GM21526 (cell line): ENCODE data around the gene CYP2C9.
"Not testable (repeated sequence)": the region's sequence is repeated elsewhere in the genome, so short reads cannot be mapped to it uniquely, and the experiment has no call there.

Experiments
- ATAC-seq: cut with Tn5 transposase; IDR thresholded peaks from one replicate; pipeline ENCODE4 v1.9.1; 2021; ENCODE audit warnings: moderate library complexity; ENCODE audit not compliant: unreplicated experiment, low FRiP score

Gene CYP2C9

DNA sequence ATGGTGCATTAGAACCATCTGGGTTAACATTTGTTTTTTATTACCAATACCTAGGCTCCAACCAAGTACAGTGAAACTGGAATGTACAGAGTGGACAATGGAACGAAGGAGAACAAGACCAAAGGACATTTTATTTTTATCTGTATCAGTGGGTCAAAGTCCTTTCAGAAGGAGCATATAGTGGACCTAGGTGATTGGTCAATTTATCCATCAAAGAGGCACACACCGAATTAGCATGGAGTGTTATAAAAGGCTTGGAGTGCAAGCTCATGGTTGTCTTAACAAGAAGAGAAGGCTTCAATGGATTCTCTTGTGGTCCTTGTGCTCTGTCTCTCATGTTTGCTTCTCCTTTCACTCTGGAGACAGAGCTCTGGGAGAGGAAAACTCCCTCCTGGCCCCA is at the start of gene CYP2C9:
Gene CYP2C9, plus strand, starts transcription at position 276 of the 400 bp plus-strand sequence. Its CDS starts 25 bp downstream, at position 301.
- no peak for ATAC-seq

GRCh38 chr10:94889123-94889522 is 49.3 kb upstream of the CYP2C9 start:
- no peak for ATAC-seq

GRCh38 chr10:94890264-94891022 is 48.0 kb upstream of the CYP2C9 start:
- no peak for ATAC-seq

GRCh38 chr10:94898414-94898813 is 40.0 kb upstream of the CYP2C9 start:
- ATAC-seq = not testable (repeated sequence)

DNA sequence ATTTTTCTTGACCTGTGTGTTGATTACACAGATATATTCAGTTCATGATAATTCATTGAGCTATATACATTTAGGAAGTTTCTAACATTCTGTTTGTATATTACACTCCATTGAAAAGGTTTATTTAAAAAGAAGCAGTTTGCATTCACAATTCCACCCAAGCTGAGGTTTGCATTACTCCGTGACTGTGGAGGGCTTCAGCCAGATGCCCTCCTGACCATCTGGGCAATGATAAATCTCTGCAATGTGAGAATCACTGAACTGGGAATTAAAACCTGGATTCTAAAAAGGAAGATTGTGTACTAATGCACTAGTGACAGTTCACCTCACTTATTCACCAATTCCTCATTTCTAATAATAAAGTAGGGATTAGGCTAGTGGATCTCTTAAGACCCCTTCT is 36.4 kb upstream of the CYP2C9 start:
- no peak for ATAC-seq

GRCh38 chr10:94902570-94902969 is 35.9 kb upstream of the CYP2C9 start:
- no peak for ATAC-seq

DNA sequence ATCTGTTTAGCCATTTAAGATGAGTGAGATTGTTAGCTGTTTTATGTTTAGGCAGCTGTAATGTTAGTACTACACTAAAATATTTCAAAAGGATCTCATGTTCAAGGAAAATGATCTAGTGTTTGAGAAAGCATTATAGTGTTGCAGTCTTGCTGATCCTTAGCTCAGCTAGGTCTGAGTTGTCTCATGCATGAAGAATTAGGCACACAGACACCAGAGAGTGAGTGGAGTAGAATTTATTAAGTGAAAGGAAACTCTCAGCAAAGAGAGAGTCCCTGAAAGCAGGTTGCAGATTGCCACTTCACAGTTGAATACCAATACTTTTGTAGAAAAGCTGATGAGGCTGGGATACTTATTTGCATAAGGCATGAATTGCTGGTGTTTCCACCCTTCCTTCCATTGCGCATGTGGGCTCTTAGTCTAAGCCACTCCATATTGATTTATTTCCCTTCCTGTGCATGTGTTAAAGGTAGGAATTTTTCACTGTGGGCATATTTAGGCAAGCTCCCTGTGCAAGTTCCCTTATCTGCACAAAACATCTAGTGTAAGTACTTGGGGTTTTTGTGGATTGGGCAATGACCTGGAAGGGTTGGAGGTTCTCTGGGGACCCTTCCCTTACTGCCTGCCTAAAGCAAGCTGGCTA is 33.8 kb upstream of the CYP2C9 start:
- ATAC-seq = not testable (repeated sequence)

GRCh38 chr10:94916423-94916822 is 22.0 kb upstream of the CYP2C9 start:
- ATAC-seq = no peak

GRCh38 chr10:94936721-94937120 is 1.7 kb upstream of the CYP2C9 start:
- no peak for ATAC-seq

- ATAC-seq = not testable (repeated sequence)
Observed at GRCh38 chr10:94943432-94944103, 5.1 kb downstream of the CYP2C9 start.

DNA sequence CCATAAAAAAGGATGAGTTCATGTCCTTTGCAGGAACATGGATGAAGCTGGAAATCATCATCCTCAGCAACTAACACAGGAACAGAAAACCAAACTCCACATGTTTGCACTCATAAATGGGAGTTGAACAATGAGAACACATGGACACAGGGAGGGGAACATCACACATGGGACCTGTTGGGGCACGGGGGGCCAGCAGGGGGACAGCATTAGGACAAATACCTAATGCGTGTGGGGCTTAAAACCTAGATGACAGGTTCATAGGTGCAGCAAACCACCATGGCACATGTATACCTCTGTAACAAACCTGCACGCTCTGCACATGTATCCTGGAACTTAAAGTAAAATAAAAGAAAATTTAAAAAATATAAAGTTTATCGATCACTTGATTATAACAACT is 7.7 kb downstream of the CYP2C9 start:
- ATAC-seq = not testable (repeated sequence)

GRCh38 chr10:94963901-94964300 is 25.4 kb downstream of the CYP2C9 start:
- no peak for ATAC-seq

DNA sequence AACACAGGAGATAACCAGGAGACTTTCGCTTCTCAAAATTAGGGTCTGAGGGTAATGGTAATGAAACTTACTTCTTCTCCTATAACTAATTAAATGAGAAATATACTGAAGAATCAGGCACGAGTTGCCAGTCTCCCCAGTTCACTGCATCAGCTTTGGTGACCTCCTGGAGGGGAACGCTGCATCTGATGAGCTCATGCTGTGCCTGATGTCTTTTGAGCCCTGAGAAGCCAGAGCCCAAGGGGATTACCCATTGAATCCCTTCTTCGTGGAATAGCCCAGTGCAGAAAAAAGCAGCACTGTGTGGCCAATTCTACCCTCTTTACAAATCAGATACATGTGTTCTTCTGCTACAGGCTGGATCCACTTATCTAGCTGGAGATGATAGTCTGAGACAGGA is 45.1 kb downstream of the CYP2C9 start:
- no peak for ATAC-seq

DNA sequence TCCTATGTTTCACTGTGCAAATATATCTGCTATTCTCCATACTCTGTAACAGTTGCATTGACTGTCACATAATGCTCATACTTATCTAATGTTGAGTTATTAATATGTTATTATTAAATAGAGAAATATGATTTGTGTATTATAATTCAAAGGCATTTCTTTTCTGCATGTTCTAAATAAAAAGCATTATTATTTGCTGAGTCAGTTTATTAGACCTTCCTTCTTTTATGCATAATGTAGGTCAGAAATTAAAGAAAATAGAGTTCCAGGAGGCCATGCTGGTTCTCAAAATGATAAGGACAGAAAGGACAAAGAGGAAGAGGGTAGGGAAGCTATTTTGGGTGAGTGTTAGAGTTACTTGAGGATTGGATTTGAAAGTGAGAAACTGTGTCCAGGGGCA is 50.7 kb downstream of the CYP2C9 start:
- no peak for ATAC-seq

DNA sequence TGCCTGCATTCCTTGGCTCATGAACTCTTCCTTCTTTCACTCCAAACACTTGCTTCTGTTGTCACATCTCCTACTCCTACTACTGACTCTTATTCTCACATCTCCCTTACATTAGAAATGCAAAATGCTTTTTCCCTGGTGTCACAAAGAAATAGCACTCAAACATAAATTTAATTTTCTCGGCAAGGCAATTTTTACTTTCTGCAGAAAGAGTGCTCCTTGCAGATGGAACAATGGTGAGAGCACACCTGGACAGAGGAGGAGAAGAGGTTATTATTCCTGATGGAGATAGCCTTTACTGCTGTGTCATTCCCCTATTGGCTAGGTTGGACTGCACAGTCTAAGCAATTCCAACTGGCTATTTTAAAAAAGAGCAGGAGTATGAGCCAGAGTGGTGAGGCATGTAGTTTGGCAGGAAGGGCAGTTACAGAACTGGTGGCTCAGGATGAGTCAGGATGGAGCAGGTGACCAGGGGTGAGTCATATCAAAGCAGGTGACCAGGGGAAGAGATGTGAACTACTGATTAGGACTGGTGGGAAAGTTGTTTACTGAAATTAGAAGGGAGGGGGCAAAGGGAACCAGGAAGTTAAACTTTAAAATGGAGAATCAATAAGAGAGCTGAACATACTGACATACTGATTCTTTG is 52.9 kb downstream of the CYP2C9 start:
- ATAC-seq = no peak

DNA sequence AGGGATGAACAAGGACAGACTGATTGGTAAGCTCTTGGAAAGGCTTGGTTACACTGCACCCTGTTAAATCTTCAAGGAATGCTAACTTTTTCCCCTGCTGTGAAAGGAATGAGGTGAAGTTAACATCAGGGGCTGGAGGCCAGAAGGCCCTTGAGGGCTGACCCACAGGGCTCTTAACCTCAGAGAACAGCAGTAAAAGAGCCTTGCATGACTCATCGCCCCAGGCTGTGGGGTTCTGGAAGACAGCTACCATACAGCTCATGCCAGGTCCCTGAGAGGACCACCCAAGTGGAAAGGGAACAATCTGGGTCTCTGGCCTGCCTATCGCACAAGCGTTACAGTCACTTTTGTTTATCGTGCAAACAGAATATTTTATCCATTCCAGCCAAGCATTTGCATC is 54.4 kb downstream of the CYP2C9 start:
- no peak for ATAC-seq

- ATAC-seq = no peak
Observed at GRCh38 chr10:94997741-94998174, 59.3 kb downstream of the CYP2C9 start.

GRCh38 chr10:95026461-95026860 is 88.0 kb downstream of the CYP2C9 start:
- ATAC-seq = no peak

GRCh38 chr10:95031656-95032055 is 93.2 kb downstream of the CYP2C9 start:
- ATAC-seq = no peak

GRCh38 chr10:95034401-95034800 is 95.9 kb downstream of the CYP2C9 start:
- no peak for ATAC-seq
